Lower leg skin (tissue), 3 donors: Measurements from ENCODE around the gene AGAP9.
"Not testable (repeated sequence)": the region's sequence is repeated elsewhere in the genome, so short reads cannot be mapped to it uniquely, and the experiment has no call there.

ENCODE experiments used
- POLR2A ChIP-seq, 2 donors: fragments of 450-650 bp; IDR thresholded peaks; one replicate each; pipeline ENCODE4 v1.6.1; 2016 to 2017; ENCODE audit warnings: antibody characterized with exemption in 2 of 2, mild to moderate bottlenecking in 1 of 2, moderate library complexity in 1 of 2
- TF ChIP-seq, protein P1 (sequence below), 3 donors: fragments of 450-650 bp; IDR thresholded peaks; one replicate each; pipeline ENCODE4 v1.5.1; 2016; ENCODE audit warnings: antibody characterized with exemption in 3 of 3, mild to moderate bottlenecking in 3 of 3, moderate library complexity in 2 of 3

DNA sequence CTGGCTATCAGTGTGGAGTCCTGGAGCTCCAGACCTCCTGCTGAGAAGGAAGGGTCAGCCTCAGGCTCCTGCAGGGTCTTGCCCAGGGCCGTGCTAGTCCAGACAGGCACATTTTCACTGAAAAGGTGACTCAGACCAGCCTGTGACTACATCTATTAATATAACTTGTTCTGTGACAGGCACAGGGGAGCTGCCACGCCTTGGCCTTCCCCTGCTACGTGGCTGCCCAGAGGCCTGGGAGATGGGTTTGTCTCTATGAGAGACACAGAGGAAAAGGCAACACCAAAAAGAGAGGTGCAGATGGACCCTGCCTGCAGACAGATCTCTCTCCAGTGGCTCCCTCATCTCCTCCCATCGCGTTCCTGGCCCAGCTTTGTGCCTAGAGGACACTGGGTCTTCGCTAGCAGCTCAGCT lies 41.7 kb downstream of the AGAP9 start:
- TF ChIP-seq, protein P1, sequence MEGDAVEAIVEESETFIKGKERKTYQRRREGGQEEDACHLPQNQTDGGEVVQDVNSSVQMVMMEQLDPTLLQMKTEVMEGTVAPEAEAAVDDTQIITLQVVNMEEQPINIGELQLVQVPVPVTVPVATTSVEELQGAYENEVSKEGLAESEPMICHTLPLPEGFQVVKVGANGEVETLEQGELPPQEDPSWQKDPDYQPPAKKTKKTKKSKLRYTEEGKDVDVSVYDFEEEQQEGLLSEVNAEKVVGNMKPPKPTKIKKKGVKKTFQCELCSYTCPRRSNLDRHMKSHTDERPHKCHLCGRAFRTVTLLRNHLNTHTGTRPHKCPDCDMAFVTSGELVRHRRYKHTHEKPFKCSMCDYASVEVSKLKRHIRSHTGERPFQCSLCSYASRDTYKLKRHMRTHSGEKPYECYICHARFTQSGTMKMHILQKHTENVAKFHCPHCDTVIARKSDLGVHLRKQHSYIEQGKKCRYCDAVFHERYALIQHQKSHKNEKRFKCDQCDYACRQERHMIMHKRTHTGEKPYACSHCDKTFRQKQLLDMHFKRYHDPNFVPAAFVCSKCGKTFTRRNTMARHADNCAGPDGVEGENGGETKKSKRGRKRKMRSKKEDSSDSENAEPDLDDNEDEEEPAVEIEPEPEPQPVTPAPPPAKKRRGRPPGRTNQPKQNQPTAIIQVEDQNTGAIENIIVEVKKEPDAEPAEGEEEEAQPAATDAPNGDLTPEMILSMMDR (IDR thresholded peaks at IDR 0.05), result not testable (repeated sequence)
- TF ChIP-seq POLR2A (IDR thresholded peaks at IDR 0.05), result not testable (repeated sequence)
